SIG-M5 (cell line): ENCODE measurements around the gene CAMK2N1.

Experiments used
- DNase-seq: peaks from one replicate; lab custom pipeline; 2025; lab: John Stamatoyannopoulos, UW

CAMK2N1 gene

GRCh38 chr1:20478057-20478635 is 7.9 kb downstream of the CAMK2N1 start:
- DNase-seq = no peak

DNA sequence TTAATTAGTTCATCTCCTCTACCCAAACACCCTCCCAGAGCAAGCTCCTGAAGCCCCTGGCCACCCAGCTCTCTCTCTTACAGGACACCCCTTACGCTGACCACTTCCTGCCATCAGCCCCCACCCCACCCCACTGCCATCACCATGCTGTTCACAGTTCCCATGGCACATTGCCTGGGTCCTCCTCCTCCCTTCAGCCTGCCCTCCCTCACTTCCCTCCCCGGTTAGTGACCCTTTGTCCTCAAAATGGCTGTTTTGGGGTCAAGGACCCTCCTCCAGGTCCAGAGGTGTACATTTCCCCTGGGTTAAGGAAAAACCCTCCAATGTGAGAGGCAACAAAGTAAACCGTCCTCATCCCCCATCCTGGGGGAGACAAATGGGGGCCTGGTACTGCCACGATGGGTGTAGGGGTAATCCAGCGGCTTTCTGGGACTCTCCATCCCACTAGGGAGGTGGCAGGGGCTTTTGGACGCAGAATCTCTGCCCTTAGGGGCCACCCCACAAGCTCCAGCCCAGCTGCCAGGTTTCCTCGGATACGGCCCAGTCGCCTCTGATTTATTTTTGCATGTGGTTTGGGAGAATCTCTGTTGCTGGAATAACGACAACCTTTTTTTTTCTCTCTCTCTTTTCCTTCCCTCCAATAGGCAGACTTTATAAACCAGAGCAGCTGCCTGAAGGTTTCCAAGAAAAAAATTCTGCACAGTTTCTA is 8.5 kb downstream of the CAMK2N1 start:
- DNase-seq = no peak

DNA sequence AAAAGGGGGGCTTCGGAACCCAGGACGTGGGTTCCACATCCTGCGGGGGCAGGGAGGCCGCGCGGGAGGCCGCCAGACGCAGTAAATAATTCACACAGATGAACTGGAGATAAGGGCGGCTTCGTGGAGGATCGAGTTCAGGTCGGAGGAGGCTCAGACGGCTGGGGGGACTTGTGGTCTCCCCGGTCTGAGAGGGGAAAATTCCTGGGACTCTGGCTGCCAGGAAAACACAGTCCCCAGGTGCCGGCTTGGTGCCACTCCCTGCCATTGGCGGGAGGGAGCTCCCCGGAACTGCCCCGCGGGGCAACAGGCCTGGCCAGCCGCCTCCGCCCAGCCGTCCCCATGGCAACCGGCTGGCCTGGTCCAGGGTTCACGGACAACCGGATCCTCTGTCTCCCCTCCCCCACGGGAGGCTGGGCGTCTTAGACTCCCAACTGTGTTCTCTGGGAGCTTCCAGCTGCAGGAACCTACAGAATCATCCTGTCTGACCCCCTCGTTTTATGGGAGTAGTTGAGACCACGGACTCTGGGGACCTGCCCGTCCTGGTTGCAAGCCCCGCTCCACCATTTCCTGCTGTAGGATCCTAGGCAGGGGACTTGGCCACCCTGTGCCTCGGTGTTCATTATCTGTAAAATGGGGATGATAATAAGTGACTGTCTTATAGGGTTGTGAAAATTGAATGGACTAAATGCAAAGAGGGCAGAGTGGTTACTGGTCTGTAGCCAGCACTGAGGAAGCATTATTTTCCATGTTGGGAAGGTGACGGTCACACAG is 9.6 kb downstream of the CAMK2N1 start:
- DNase-seq = no peak

- no peak for DNase-seq
Measured at GRCh38 chr1:20474996-20475395, 11.0 kb downstream of the CAMK2N1 start.

GRCh38 chr1:20474333-20474975 is 11.6 kb downstream of the CAMK2N1 start:
- no peak for DNase-seq

DNA sequence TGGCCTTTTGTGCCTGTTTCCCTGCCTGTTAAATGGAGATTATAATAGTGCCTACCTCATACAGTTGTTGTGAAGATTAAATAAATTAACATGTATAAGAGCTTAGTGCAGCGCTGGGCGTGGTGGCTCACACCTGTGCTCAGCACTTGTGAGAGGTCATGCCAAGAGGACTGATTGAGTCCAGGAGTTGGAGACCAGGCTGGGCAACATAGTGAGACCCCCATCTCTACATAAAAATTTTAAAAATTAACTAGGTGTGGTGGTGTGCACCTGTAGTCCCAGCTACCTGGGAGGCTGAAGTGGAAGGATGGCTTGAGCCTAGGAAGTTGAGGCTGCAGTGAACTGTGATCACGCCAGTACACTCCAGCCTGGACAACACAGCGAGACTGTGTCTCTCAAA is 12.1 kb downstream of the CAMK2N1 start:
- no peak for DNase-seq

- no peak for DNase-seq
Measured at GRCh38 chr1:20472860-20473711, 12.9 kb downstream of the CAMK2N1 start.

- no peak for DNase-seq
Measured at GRCh38 chr1:20472121-20472520, 13.9 kb downstream of the CAMK2N1 start.

DNA sequence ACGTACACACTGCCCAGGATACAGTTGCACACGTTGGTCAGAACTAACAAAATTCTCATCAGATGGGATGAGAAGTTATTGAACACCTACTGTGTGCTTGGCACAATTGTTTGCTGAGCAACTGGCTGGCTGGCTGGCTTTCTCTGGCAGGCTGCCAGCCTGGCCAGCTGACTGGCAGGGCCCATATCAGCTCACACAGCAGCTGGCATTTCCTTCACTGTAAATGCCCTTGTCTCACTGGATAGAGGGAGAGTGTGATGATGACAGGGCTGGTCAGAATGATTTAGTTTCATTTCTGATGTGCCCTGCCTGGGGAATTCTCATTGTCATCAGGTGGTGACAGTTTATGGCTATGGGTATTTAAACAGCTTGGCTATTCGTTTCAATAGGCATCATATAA is 15.8 kb downstream of the CAMK2N1 start:
- DNase-seq = no peak

DNA sequence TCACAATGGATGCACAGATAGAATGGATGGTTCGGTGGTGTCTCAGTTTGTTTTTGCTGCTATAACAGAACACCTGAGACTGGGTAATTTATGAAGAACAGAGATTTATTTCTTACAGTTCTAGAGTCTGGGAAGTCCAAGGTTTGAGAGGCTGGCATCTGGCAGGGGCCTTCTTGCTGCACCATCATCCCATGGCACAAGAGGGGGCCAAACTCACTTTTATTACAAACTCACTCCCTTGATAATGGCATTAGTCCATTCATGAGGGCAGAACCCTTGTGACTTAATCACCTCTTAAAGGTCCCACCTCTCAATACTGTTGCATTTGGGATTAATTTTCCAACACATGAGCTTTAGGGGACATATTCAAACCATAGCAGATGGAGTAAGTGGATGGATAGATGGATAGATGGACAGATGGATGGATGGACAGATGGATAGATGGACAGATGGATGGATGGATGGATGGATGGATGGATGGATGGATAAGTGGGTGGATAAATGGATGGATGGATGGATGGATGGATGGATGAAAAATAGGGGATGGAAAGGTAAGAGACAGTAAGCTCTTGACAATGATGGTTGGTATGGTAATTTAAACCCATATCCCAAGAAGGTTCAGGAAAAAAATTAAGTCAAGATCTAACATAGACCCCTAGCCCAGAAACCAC is 16.5 kb downstream of the CAMK2N1 start:
- no peak for DNase-seq

DNA sequence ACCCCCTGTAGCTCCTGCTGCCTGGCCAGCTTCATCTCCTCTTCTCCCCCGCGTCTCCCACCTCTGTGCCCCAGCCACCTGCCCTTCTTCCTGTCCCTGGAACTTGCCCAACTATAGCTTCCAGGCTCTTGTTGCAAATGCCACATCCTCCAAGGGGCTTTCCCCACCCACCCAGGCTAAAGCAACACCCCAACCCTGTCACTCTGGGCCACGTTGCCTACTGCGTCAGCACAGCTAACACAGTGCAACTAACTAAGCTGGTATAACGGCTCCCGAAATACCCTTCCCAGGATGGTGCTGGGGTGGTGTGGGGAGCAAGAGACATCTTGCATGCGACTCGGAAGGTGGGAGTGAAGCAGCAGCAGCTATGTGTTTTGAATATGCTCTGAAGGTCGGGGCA is 19.7 kb downstream of the CAMK2N1 start:
- DNase-seq = no peak

DNA sequence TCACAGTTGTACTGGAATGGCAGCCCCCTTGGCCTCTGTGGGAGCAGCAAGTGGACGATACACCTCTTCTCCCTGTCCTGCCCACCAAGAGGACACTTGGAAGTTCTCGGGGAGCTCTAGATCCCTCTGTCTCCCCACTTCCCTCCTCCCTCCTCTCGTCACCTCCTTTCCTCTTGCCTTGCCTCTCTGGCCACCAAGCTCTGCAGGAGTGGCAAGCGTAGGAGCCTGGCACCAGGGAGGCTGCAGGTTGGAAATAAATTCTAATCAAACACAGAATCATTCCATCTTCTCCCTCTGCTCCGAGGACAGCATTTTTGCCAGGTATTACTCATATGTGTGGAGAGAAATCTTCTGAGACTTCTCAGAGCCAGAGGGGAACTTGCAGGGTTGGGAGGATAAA is 20.8 kb downstream of the CAMK2N1 start:
- no peak for DNase-seq

DNA sequence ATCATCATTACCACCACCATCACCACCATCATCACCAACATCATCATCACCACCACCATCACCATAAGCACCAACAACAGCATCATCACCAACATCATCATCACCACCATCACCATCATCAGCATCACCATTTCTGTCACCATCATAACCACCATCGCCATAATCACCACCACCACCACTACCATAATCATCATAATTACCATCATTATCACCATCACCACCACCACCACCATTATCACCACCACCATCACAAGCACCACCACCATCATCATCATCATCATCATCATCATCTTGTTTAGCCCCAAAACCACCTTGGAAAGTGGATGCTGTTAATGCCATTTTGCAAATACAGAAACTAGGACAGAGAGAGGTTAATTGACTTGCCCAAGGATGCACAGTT is 22.5 kb downstream of the CAMK2N1 start:
- DNase-seq = no peak

DNA sequence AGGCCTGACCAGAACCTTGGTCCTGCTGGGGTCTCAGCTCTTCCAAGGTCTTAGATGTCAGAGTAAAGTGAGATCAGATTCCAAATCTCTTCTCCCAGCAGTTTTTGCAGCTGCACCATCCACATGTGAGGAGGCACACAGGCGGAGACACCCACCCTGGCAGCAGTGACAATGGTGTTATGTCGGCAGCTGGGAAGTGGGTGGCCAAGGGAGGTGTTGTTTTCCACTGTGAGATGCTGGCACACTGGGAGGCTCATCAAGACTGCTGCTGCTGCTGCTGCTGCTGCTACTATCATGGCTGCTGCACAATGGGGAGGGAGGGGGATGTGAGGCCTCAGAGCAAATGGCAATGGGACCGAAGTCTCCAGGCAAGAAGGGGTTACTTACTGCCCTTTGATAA is 23.6 kb downstream of the CAMK2N1 start:
- DNase-seq = no peak

GRCh38 chr1:20458717-20459116 is 27.3 kb downstream of the CAMK2N1 start:
- DNase-seq = no peak

GRCh38 chr1:20454004-20454403 is 32.0 kb downstream of the CAMK2N1 start:
- no peak for DNase-seq

DNA sequence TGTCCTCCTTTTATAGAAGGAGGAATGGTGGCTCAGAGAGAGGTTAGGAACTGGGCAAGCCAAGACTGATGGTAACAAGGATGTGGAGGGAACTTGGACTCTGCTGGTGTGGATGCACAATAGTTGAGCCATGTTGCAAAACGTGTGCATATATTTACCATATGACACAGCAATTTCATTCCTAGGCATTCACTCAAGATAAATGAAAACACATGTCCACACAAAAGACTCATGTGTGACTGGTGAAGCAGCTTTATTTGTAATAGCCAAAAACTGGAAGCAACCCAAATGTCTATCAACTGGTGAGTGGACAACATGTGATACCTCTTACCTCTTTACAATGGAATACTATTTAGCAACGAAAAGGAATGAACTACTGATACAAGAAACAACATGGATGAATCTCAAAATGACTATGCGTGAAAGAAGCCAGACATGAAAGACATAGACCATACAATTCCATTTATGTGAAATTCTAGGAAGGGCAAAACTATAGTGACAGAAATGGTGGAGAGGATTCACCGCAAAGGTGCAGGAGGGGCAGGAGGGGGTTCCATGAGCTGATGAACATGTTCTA is 36.2 kb downstream of the CAMK2N1 start:
- DNase-seq = no peak

DNA sequence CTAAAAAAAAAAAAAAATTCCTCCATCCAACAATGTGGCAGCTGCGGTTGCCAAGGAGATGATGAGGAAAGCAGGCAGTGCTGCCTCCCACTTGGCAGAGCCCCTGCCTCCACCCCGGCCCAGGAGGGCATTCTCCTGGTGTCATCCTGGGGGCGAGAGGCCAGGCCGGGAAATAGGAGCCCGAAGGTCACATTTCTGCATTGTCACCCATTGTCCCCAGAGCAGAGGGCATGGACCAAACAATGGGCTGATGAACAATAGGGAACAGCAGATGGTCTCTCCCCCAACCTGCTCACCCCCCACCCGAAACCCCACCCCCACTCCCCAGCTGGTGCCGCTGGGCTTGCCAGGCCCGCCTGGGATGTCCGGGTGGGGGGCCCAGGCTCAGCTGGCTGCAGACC is 37.3 kb downstream of the CAMK2N1 start:
- DNase-seq = no peak

DNA sequence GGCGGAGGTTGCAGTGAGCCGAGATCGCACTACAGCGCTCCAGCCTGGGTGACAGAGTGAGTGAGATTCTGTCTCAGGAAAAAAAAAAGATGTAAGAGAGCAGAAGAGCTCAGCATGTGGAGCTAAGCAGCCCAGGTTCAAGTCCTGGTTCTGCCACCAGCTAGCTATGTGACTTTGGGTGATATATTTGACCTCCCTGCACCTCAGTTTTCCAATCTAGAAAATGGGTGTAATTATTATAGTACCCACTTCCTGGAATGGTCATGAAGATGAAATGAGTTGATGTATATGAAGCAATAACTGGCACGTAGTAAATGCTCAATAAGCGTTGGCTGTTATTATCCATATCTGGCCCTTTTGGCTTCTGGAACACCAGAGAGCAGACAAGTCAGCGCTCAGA is 38.2 kb downstream of the CAMK2N1 start:
- DNase-seq = no peak

GRCh38 chr1:20446796-20447195 is 39.2 kb downstream of the CAMK2N1 start:
- no peak for DNase-seq

DNA sequence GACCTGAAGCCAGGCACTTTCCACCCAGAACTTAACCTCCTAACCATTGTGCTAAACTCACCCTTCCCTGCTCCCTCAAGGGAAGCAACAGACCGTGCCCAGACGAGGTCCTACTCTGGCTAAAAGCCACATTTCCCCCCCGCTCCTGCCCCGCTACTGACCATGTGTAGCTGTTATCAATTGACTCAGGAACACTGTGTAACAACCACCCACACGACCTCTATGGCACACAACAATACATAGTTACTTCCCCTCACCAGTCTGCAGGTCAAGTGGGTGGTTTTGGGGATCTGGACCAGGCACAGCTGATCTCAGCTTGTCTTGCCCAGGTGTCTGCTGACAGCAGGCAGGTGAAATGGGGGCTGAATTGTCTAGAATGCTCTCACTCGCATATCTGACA is 40.1 kb downstream of the CAMK2N1 start:
- DNase-seq = no peak
